ENCODE measurements around the gene SERTAD3. TPM values are rescaled to one million over a fixed set of nuclear protein-coding genes. Genes with fewer than 3 reads are reported as not detected.

The SERTAD3 gene
- total RNA-seq, 1 experiment from 2014 or later, result 26.3 TPM

DNA sequence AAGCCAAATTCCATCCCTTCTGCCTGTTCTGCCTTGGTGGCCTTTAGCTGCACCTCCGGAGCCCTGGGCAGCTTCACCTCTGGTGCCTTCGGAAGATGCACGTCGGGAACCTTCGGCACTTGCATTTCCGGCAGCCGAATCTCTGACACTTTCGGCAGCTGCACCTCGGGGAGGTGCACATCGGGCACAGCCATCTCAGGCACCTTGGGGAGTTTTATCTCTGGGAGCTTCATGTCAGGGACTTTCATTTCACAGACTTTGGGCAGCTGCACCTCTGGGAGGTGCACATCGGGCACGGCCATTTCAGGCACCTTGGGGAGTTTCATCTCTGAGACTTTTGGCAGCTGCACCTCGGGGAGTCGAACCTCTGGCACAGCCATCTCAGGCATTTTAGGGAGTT is 48.2 kb downstream of the SERTAD3 start:
- no peak for DNase-seq (ENCODE audit: low spot score)
- H3K27ac ChIP-seq (ENCODE audit: low read depth, low read length, poor library complexity, severe bottlenecking), result no peak overlapping the region
- no TSS peak for BruUV-seq (replicated peaks)
- H3K9me3 ChIP-seq (ENCODE audit: low read depth, low read length, poor library complexity, severe bottlenecking), result no peaks in the 10 kb centered on the region
- H3K36me3 ChIP-seq (ENCODE audit: insufficient read depth, low read length, poor library complexity, severe bottlenecking), result no peaks in the 10 kb centered on the region
- POLR2A ChIA-PET (ENCODE audit: low non-redundant PET), result no interaction called here
- no peaks in the 10 kb centered on the region for H3K4me1 ChIP-seq (ENCODE audit: insufficient read depth, low read length, poor library complexity, severe bottlenecking)
- TF ChIP-seq EZH2 (IDR thresholded peaks at IDR 0.05; ENCODE audit: borderline replicate concordance, low read depth, low read length, poor library complexity, severe bottlenecking), result no peak
- TF ChIP-seq, protein P1, sequence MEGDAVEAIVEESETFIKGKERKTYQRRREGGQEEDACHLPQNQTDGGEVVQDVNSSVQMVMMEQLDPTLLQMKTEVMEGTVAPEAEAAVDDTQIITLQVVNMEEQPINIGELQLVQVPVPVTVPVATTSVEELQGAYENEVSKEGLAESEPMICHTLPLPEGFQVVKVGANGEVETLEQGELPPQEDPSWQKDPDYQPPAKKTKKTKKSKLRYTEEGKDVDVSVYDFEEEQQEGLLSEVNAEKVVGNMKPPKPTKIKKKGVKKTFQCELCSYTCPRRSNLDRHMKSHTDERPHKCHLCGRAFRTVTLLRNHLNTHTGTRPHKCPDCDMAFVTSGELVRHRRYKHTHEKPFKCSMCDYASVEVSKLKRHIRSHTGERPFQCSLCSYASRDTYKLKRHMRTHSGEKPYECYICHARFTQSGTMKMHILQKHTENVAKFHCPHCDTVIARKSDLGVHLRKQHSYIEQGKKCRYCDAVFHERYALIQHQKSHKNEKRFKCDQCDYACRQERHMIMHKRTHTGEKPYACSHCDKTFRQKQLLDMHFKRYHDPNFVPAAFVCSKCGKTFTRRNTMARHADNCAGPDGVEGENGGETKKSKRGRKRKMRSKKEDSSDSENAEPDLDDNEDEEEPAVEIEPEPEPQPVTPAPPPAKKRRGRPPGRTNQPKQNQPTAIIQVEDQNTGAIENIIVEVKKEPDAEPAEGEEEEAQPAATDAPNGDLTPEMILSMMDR (conservative IDR thresholded peaks at IDR 0.05; ENCODE audit: low read depth, low read length), result no peak
- H3K27me3 ChIP-seq (replicated peaks; ENCODE audit: insufficient read depth, low read depth, low read length, poor library complexity), result no peaks in the 10 kb centered on the region
- intact Hi-C loops (cut with micrococcal nuclease; ENCODE audit: unreplicated experiment), result no loop called here
- CTCF ChIA-PET, result no interaction called here
- H3K4me3 ChIP-seq (ENCODE audit: low read depth, low read length, poor library complexity, severe bottlenecking), result no peak overlapping the region

DNA sequence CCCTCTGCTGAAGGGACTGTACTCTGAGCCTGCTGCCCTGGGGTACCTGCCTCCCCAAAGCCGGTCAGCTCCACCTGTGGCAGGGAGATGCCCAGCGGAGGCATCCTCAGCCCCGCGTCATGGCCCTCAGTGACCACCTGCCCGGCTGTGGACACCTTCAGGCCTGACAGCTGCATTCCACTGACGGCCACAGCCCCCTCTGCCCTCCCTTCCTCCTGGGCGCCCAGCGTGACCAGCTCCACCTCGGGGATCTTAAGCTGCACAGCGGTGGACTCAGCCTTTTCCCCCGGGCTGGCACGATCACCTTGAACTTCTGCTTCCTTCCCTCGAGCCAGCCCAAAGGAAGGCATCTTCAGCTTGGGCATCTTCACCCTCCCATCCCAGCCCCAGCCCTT is 49.3 kb downstream of the SERTAD3 start:
- ChIA-PET POLR2A (ENCODE audit: low non-redundant PET) (no interaction called here), CTCF (no interaction called here)
- TF ChIP-seq, protein P1 (conservative IDR thresholded peaks at IDR 0.05; ENCODE audit: low read depth, low read length), result no peak
- no peak for TF ChIP-seq EZH2 (IDR thresholded peaks at IDR 0.05; ENCODE audit: borderline replicate concordance, low read depth, low read length, poor library complexity, severe bottlenecking)
- H3K36me3 ChIP-seq (ENCODE audit: insufficient read depth, low read length, poor library complexity, severe bottlenecking), result no peaks in the 10 kb centered on the region
- H3K9me3 ChIP-seq (ENCODE audit: low read depth, low read length, poor library complexity, severe bottlenecking), result no peaks in the 10 kb centered on the region
- H3K27me3 ChIP-seq (replicated peaks; ENCODE audit: insufficient read depth, low read depth, low read length, poor library complexity), result no peaks in the 10 kb centered on the region
- DNase-seq (ENCODE audit: low spot score), result no peak
- BruUV-seq (replicated peaks), result no TSS peak
- no peak overlapping the region for H3K4me3 ChIP-seq (ENCODE audit: low read depth, low read length, poor library complexity, severe bottlenecking)
- intact Hi-C loops (cut with micrococcal nuclease; ENCODE audit: unreplicated experiment), result no loop called here
- no peaks in the 10 kb centered on the region for H3K4me1 ChIP-seq (ENCODE audit: insufficient read depth, low read length, poor library complexity, severe bottlenecking)
- no peak overlapping the region for H3K27ac ChIP-seq (ENCODE audit: low read depth, low read length, poor library complexity, severe bottlenecking)

DNA sequence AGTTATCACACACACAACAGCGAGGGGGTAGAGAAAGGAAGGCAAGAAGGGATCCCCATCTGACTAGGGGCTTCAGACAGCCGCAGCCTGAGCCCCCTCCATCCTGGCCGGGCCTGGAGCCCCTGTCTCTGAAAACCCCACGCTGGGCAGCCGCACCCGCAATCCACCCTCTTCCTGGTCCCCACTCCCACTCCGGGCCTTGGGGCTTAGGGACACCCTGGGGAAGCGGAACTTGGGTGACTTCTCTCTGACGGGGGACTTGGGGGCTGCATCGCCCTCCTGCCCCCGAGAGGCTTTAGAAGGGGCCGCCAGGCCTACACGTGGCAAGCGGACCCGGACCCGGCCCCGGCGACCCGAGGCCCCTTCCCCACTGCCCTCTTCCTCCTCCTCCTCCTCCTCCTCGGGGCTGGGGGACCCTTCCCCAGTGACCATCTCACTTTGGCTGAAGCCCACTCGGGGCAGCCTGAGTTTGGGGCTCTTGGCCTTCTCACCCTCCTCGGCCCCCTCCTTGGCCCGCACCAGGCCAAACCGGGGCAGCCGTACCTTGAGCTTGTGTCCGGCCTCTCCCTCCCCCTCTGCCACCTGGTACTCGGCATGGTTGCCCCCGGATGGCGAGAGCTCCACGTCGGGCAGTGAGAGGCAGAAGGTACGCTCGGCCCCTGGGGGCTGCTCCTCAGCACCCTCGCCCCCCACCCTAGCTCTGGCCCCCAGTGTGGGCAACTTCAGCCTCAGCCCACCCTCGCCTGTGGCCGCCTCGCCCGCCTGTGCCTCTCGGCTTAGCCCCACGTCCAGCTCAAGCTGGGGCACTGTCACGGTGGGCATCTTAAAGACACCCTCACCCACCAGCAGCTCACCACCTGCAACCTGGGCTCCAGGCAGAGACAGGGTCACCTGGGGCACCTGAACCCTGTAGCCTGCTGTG is 50.0 kb downstream of the SERTAD3 start:
- Histone ChIP-seq H3K4me1 (ENCODE audit: insufficient read depth, low read length, poor library complexity, severe bottlenecking) (no peaks in the 10 kb centered on the region), H3K27me3 (replicated peaks; ENCODE audit: insufficient read depth, low read depth, low read length, poor library complexity) (no peaks in the 10 kb centered on the region), H3K4me3 (ENCODE audit: low read depth, low read length, poor library complexity, severe bottlenecking) (no peak overlapping the region), H3K9me3 (ENCODE audit: low read depth, low read length, poor library complexity, severe bottlenecking) (no peaks in the 10 kb centered on the region), H3K36me3 (ENCODE audit: insufficient read depth, low read length, poor library complexity, severe bottlenecking) (no peaks in the 10 kb centered on the region), H3K27ac (ENCODE audit: low read depth, low read length, poor library complexity, severe bottlenecking) (no peak overlapping the region)
- no TSS peak for BruUV-seq (replicated peaks)
- intact Hi-C loops (cut with micrococcal nuclease; ENCODE audit: unreplicated experiment), result no loop called here
- DNase-seq (ENCODE audit: low spot score), result no peak
- POLR2A ChIA-PET (ENCODE audit: low non-redundant PET), result no interaction called here
- TF ChIP-seq, protein P1 (conservative IDR thresholded peaks at IDR 0.05; ENCODE audit: low read depth, low read length), result no peak
- no peak for TF ChIP-seq EZH2 (IDR thresholded peaks at IDR 0.05; ENCODE audit: borderline replicate concordance, low read depth, low read length, poor library complexity, severe bottlenecking)
- CTCF ChIA-PET, result no interaction called here

Measured in A673 (cell line).